ENCODE data around the gene DEXI. TPM values are rescaled to one million over a fixed set of nuclear protein-coding genes. Genes with fewer than 3 reads are reported as not detected.
A peak's percentile ranks its signal among the peaks of the same experiment; 100 is the strongest.

DEXI gene
- polyA plus RNA-seq, 3 donors: 4.9 to 10.8 (median 6.8) TPM

DNA sequence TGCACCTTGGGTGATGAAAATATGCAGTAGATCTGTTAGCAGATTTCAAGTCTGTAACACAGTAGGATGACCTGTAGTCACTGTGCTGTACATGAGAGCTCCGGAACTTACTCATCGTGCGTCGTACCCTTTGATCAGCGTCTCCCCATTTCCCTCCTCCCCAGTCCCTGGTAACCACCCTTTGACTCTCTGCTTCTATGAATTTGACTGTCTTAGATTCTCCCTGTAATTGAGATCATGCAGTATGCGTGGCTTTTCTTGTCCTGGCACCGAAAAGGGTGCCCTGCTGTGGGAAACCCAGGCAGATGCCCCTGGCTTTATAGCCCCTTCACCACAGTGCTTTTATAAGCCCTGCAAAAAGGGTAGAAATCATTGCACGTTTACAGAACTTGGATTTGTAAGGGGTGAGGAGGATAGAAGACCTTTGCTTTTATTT, 22.6 kb upstream of the DEXI start:
- intact Hi-C loops (cut with micrococcal nuclease): loop anchor here (5.0 to 10.0 kb wide), 5 partner anchors 390 to 750 kb away; no protein-coding TSS in a partner anchor
- 100% methylated on average over 5 of the region's 8 CpGs for WGBS (ENCODE audit: insufficient coverage)
- Mint-ChIP-seq H3K27ac (no peak overlapping the region), H3K4me3 (no peak overlapping the region), H3K36me3 (peaks cover 73 to 76% of the 10 kb centered on the region in 2 donors), H3K27me3 (ENCODE audit: low read depth in 3 of 3) (peaks cover 0 to 3% (median 0%) of the 10 kb centered on the region in 3 donors), H3K4me1 (peaks cover 22% of the 10 kb centered on the region), H3K9me3 (peaks cover 0 to 3% (median 0%) of the 10 kb centered on the region in 7 donors)
- peaks cover 47% of the 10 kb centered on the region for H4K20me1 ChIP-seq (ENCODE audit: insufficient read depth, low read length)
- TF ChIP-seq CTCF (IDR thresholded peaks at IDR 0.05): no peak
- H3K4me3 ChIP-seq (replicated peaks in 1 of 3; ENCODE audit: low read depth in 2 of 3, low read length in 3 of 3): no peak overlapping the region
- H3K36me3 ChIP-seq (replicated peaks in 1 of 2; ENCODE audit: control insufficient read depth in 1 of 2, insufficient read depth in 2 of 2, low read length in 2 of 2): peaks cover 44 to 76% of the 10 kb centered on the region in 2 donors
- H3K27ac ChIP-seq (ENCODE audit: low read depth in 1 of 2, low read length in 2 of 2): no peak overlapping the region
- H3K27me3 ChIP-seq (ENCODE audit: control insufficient read depth in 2 of 2, insufficient read depth in 2 of 2, low read length in 2 of 2): no peaks in the 10 kb centered on the region
- peaks cover 6 to 7% of the 10 kb centered on the region in 2 donors for H3K4me1 ChIP-seq (ENCODE audit: control insufficient read depth in 1 of 2, insufficient read depth in 2 of 2, low read length in 2 of 2)
- no peak overlapping the region for H2AFZ ChIP-seq (ENCODE audit: insufficient read depth, low read depth, low read length, poor library complexity, severe bottlenecking)
- H3K9ac ChIP-seq (ENCODE audit: insufficient read depth, low read length, poor library complexity, severe bottlenecking): no peak overlapping the region
- H3K79me2 ChIP-seq (ENCODE audit: insufficient read depth, low read length): no peaks in the 10 kb centered on the region
- no peak overlapping the region for H3K4me2 ChIP-seq (replicated peaks; ENCODE audit: extremely low read depth, low read length, poor library complexity, severe bottlenecking)
- DNase-seq: no peak
- no peaks in the 10 kb centered on the region for H3K9me3 ChIP-seq (replicated peaks in 1 of 2; ENCODE audit: control insufficient read depth in 1 of 2, insufficient read depth in 1 of 2, low read length in 2 of 2)

- no peaks in the 10 kb centered on the region for H3K9me3 Mint-ChIP-seq
- H3K79me2 ChIP-seq (ENCODE audit: insufficient read depth, low read length): no peaks in the 10 kb centered on the region
- no peak overlapping the region for H3K9ac ChIP-seq (ENCODE audit: insufficient read depth, low read length, poor library complexity, severe bottlenecking)
- peak overlapping the region in 2 of 7 donors; percentile 46 to 59 for H3K27ac Mint-ChIP-seq
- H4K20me1 ChIP-seq (ENCODE audit: insufficient read depth, low read length): peaks cover 47% of the 10 kb centered on the region
- H3K27me3 Mint-ChIP-seq (ENCODE audit: low read depth in 3 of 3): peaks cover 0 to 3% (median 0%) of the 10 kb centered on the region in 3 donors
- H3K4me2 ChIP-seq (replicated peaks; ENCODE audit: extremely low read depth, low read length, poor library complexity, severe bottlenecking): no peak overlapping the region
- H3K9me3 ChIP-seq (replicated peaks in 1 of 2; ENCODE audit: control insufficient read depth in 1 of 2, insufficient read depth in 1 of 2, low read length in 2 of 2): no peaks in the 10 kb centered on the region
- H3K4me1 ChIP-seq (ENCODE audit: control insufficient read depth in 1 of 2, insufficient read depth in 2 of 2, low read length in 2 of 2): peaks cover under 1 to 2% of the 10 kb centered on the region in 2 donors
- 32% methylated on average over 10 of the region's 20 CpGs for WGBS (ENCODE audit: insufficient coverage)
- no peak overlapping the region for H3K4me3 Mint-ChIP-seq
- peaks cover 43 to 82% of the 10 kb centered on the region in 2 donors for H3K36me3 ChIP-seq (replicated peaks in 1 of 2; ENCODE audit: control insufficient read depth in 1 of 2, insufficient read depth in 2 of 2, low read length in 2 of 2)
- no peaks in the 10 kb centered on the region for H3K27me3 ChIP-seq (ENCODE audit: control insufficient read depth in 2 of 2, insufficient read depth in 2 of 2, low read length in 2 of 2)
- intact Hi-C loops (cut with micrococcal nuclease): loop anchor here (5.0 to 10.0 kb wide), 5 partner anchors 391 to 751 kb away; no protein-coding TSS in a partner anchor
- H3K4me1 Mint-ChIP-seq: peaks cover 17% of the 10 kb centered on the region
- H3K36me3 Mint-ChIP-seq: peaks cover 75 to 77% of the 10 kb centered on the region in 2 donors
- no peak overlapping the region for H3K4me3 ChIP-seq (replicated peaks in 1 of 3; ENCODE audit: low read depth in 2 of 3, low read length in 3 of 3)
- peak; percentile 71 to 75 (median 72) for DNase-seq
- TF ChIP-seq CTCF (IDR thresholded peaks at IDR 0.05): peak; percentile 94
- no peak overlapping the region for H3K27ac ChIP-seq (ENCODE audit: low read depth in 1 of 2, low read length in 2 of 2)
- H2AFZ ChIP-seq (ENCODE audit: insufficient read depth, low read depth, low read length, poor library complexity, severe bottlenecking): no peak overlapping the region
Measured at GRCh38 chr16:10964039-10964890, 22.0 kb upstream of the DEXI start.

Measured in CD14-positive monocyte (primary cell).